HEK293 (cell line): ENCODE data around the gene EIF4E.

Experiments
- CTCF ChIA-PET: fragments of 350-600 bp; formaldehyde crosslinking; extraction: SDS; loops from one replicate; lab custom pipeline; 2021; ENCODE audit warnings: antibody characterized with exemption; lab: Yijun Ruan, JAX
- POLR2A ChIA-PET: fragments of 300-600 bp; formaldehyde crosslinking; extraction: SDS; loops from one replicate; lab custom pipeline; 2020; ENCODE audit warnings: antibody characterized with exemption, inconsistent platforms; lab: Yijun Ruan, JAX
- H3K27ac ChIP-seq: fragments of 200-500 bp; sonication (Bioruptor generic); 2 replicates; pipeline ENCODE4 v1.5.1; 2014; ENCODE audit warnings: low read depth, low read length, control low read depth, inconsistent platforms; ENCODE audit errors: extremely low read depth
- H3K36me3 ChIP-seq, 2 experiments: fragments of 200-500 bp in 1 of 2; sonication (Bioruptor generic) in 1 of 2; 1 replicate in 1 of 2; 2 replicates in 1 of 2; pipeline ENCODE4 v1.5.1; 2014 to 2017; ENCODE audit warnings: inconsistent platforms in 2 of 2, low read length in 2 of 2; ENCODE audit not compliant: control insufficient read depth in 2 of 2, insufficient read depth in 1 of 2
- H3K4me1 ChIP-seq: fragments of 200-500 bp; sonication (Bioruptor generic); 2 replicates; pipeline ENCODE4 v1.5.1; 2014; ENCODE audit warnings: mild to moderate bottlenecking, low read length, inconsistent platforms; ENCODE audit not compliant: control insufficient read depth, insufficient read depth
- H3K4me3 ChIP-seq: 2 replicates; pipeline ENCODE4 v1.5.1; 2011; ENCODE audit warnings: low read depth, mild to moderate bottlenecking, control low read depth, low read length, moderate library complexity
- H3K9me3 ChIP-seq: fragments of 200-500 bp; sonication (Bioruptor generic); 2 replicates; pipeline ENCODE4 v1.5.1; 2014; ENCODE audit warnings: low read depth, low read length, inconsistent platforms; ENCODE audit not compliant: control insufficient read depth, insufficient read depth
- EGR2 ChIP-seq: fragments of 450-650 bp; formaldehyde crosslinking; IDR thresholded peaks from 2 replicates; pipeline ENCODE4 v1.5.1; 2016; ENCODE audit warnings: low read depth, missing biosample characterization, missing genetic modification characterization
- KLF16 ChIP-seq: fragments of 450-650 bp; formaldehyde crosslinking; IDR thresholded peaks from 2 replicates; pipeline ENCODE4 v1.5.1; 2017; ENCODE audit warnings: missing biosample characterization, missing genetic modification characterization
- KLF8 ChIP-seq: fragments of 450-650 bp; formaldehyde crosslinking; IDR thresholded peaks from 2 replicates; pipeline ENCODE4 v1.5.1; 2016; ENCODE audit warnings: missing biosample characterization, missing genetic modification characterization
- MYNN ChIP-seq: fragments of 450-650 bp; formaldehyde crosslinking; IDR thresholded peaks from 2 replicates; pipeline ENCODE4 v1.5.1; 2016; ENCODE audit warnings: missing biosample characterization, missing genetic modification characterization, borderline replicate concordance
- PRDM1 ChIP-seq: fragments of 450-650 bp; formaldehyde crosslinking; IDR thresholded peaks from 2 replicates; pipeline ENCODE4; 2016; ENCODE audit warnings: missing biosample characterization, missing genetic modification characterization
- SP7 ChIP-seq: fragments of 450-650 bp; formaldehyde crosslinking; IDR thresholded peaks from 2 replicates; pipeline ENCODE4 v1.5.1; 2016; ENCODE audit warnings: missing biosample characterization, missing genetic modification characterization
- YY2 ChIP-seq: fragments of 450-650 bp; formaldehyde crosslinking; IDR thresholded peaks from 2 replicates; pipeline ENCODE4 v1.5.1; 2016; ENCODE audit warnings: missing biosample characterization, missing genetic modification characterization
- ZBTB21 ChIP-seq: fragments of 450-650 bp; formaldehyde crosslinking; IDR thresholded peaks from 2 replicates; pipeline ENCODE4 v1.5.1; 2017; ENCODE audit warnings: missing biosample characterization, missing genetic modification characterization
- ZBTB26 ChIP-seq: fragments of 450-650 bp; formaldehyde crosslinking; optimal IDR thresholded peaks from 2 replicates; pipeline ENCODE3; 2016; ENCODE audit warnings: missing biosample characterization, mild to moderate bottlenecking, missing genetic modification characterization
- ZBTB6 ChIP-seq: fragments of 450-650 bp; formaldehyde crosslinking; IDR thresholded peaks from 2 replicates; pipeline ENCODE4 v1.5.1; 2017; ENCODE audit warnings: missing biosample characterization, missing genetic modification characterization
- ZBTB7A ChIP-seq: fragments of 450-650 bp; formaldehyde crosslinking; IDR thresholded peaks from 2 replicates; pipeline ENCODE4 v1.5.1; 2016; ENCODE audit warnings: low read depth, missing biosample characterization, missing genetic modification characterization
- ZNF10 ChIP-seq: fragments of 450-650 bp; formaldehyde crosslinking; IDR thresholded peaks from 2 replicates; pipeline ENCODE4 v1.5.1; 2017; ENCODE audit warnings: missing biosample characterization, missing genetic modification characterization
- ZNF24 ChIP-seq: fragments of 450-650 bp; formaldehyde crosslinking; IDR thresholded peaks from 2 replicates; pipeline ENCODE4 v1.5.1; 2016; ENCODE audit warnings: missing biosample characterization, missing genetic modification characterization
- ZNF280D ChIP-seq: fragments of 450-650 bp; formaldehyde crosslinking; IDR thresholded peaks from 2 replicates; pipeline ENCODE4 v1.5.1; 2016; ENCODE audit warnings: missing biosample characterization, missing genetic modification characterization
- ZNF366 ChIP-seq: fragments of 450-650 bp; formaldehyde crosslinking; conservative IDR thresholded peaks from 2 replicates; pipeline ENCODE4 v1.5.1; 2016; ENCODE audit warnings: missing biosample characterization, missing genetic modification characterization
- ZNF549 ChIP-seq: fragments of 450-650 bp; IDR thresholded peaks from 2 replicates; pipeline ENCODE4 v1.5.1; 2018; ENCODE audit warnings: missing biosample characterization, missing genetic modification characterization, mild to moderate bottlenecking, inconsistent platforms, moderate library complexity
- ZNF654 ChIP-seq: fragments of 450-650 bp; formaldehyde crosslinking; IDR thresholded peaks from 2 replicates; pipeline ENCODE4 v1.5.1; 2016; ENCODE audit warnings: low read depth, missing biosample characterization, missing genetic modification characterization
- ZNF658 ChIP-seq: fragments of 450-650 bp; formaldehyde crosslinking; IDR thresholded peaks from 2 replicates; pipeline ENCODE4; 2016; ENCODE audit warnings: missing biosample characterization, missing genetic modification characterization
- ZNF830 ChIP-seq: fragments of 450-650 bp; IDR thresholded peaks from 2 replicates; pipeline ENCODE4 v1.5.0; 2018; ENCODE audit warnings: missing biosample characterization, missing genetic modification characterization, low read depth, mild to moderate bottlenecking, moderate library complexity

EIF4E gene

GRCh38 chr4:98905297-98905696 is 23.6 kb downstream of the EIF4E start:
- TF ChIP-seq ZBTB26 (no peak), SP7 (no peak), YY2 (tag by site-specific recombination) (no peak)
- no peaks in the 10 kb centered on the region for H3K9me3 ChIP-seq
- H3K36me3 ChIP-seq: peaks cover 0 to 13% of the 10 kb centered on the region in 2 experiments; a peak in 2 of 3 replicates
- peaks cover 8% of the 10 kb centered on the region; the same call in 1 of the 2 replicates for H3K4me1 ChIP-seq
- no peak overlapping the region for H3K4me3 ChIP-seq
- POLR2A ChIA-PET: interaction anchor here (0.6 to 1.5 kb wide), 2 partner anchors 24 to 90 kb away, joined by 3 to 5 read pairs; partner anchors contain the start of gene METAP1
- no peak overlapping the region for H3K27ac ChIP-seq
- CTCF ChIA-PET: interaction anchor here (0.6 kb wide), 1 partner anchor 13 kb away, joined by 4 read pairs; no protein-coding TSS in a partner anchor

DNA sequence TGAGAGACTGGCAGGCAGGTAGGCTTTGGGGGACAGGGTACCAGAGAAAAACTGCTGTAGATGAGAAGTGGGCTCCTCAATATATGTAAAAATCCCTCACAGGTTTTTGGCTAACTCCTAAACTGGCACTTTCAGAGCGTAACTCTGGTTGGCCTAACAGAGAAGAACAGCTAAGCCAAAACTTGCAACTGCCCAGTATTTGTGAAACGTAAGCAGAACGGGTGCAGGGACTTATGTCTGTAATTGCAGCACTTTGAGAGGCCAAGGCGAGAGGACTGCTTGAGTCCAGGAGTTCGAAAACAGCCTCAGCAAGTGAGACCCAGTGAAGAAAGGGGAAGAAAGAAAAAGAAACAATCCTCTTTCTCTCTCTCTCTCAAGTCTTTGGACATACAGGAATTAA is 25.0 kb downstream of the EIF4E start:
- TF ChIP-seq ZNF366 (tag by site-specific recombination) (no peak), ZBTB6 (no peak), ZNF24 (tag by site-specific recombination) (no peak), MYNN (tag by site-specific recombination) (no peak), ZNF10 (tag by site-specific recombination) (no peak), ZNF654 (tag by site-specific recombination) (no peak), ZNF830 (tag by site-specific recombination) (no peak), KLF16 (no peak), ZBTB7A (tag by site-specific recombination) (no peak), ZBTB21 (tag by site-specific recombination) (no peak)
- no peak overlapping the region for H3K27ac ChIP-seq
- H3K4me3 ChIP-seq: no peak overlapping the region
- POLR2A ChIA-PET: interaction anchor here (1.5 kb wide), 1 partner anchor 91 kb away, joined by 5 read pairs; the partner anchor contains the start of gene METAP1
- peaks cover 3% of the 10 kb centered on the region; the same call in 1 of the 2 replicates for H3K4me1 ChIP-seq
- H3K36me3 ChIP-seq: peaks cover 3 to 23% of the 10 kb centered on the region in 2 experiments
- CTCF ChIA-PET: no interaction called here
- H3K9me3 ChIP-seq: no peaks in the 10 kb centered on the region

- CTCF ChIA-PET: no interaction called here
- POLR2A ChIA-PET: no interaction called here
- H3K4me1 ChIP-seq: no peaks in the 10 kb centered on the region; the same call in 1 of the 2 replicates
- H3K9me3 ChIP-seq: no peaks in the 10 kb centered on the region
- no peak overlapping the region for H3K27ac ChIP-seq
- no peak for TF ChIP-seq ZNF658 (tag by site-specific recombination)
- TF ChIP-seq, all 188 proteins: peak for 0
- Histone ChIP-seq H3K36me3 (peaks cover 3 to 26% of the 10 kb centered on the region in 2 experiments), H3K4me3 (no peak overlapping the region)
These were observed 25.4 kb downstream of the EIF4E start for GRCh38 chr4:98903561-98903960.

- Histone ChIP-seq H3K27ac (no peak overlapping the region), H3K36me3 (peaks cover 10 to 53% of the 10 kb centered on the region in 2 experiments), H3K9me3 (no peaks in the 10 kb centered on the region), H3K4me3 (no peak overlapping the region), H3K4me1 (no peaks in the 10 kb centered on the region)
- CTCF ChIA-PET: interaction anchor here (0.6 kb wide), 1 partner anchor 171 kb away, joined by 3 read pairs; no protein-coding TSS in a partner anchor
- TF ChIP-seq KLF8 (tag by site-specific recombination): no peak
- TF ChIP-seq PRDM1 (tag by site-specific recombination): no peak
- no peak for TF ChIP-seq ZNF549
- TF ChIP-seq EGR2 (tag by site-specific recombination): no peak
- TF ChIP-seq ZNF280D (tag by site-specific recombination): no peak
- POLR2A ChIA-PET: no interaction called here
These were observed 29.7 kb downstream of the EIF4E start for GRCh38 chr4:98899277-98899676.
